ENCODE results near the gene GNAL. TPM values are rescaled to one million over a fixed set of nuclear protein-coding genes. Genes with fewer than 3 reads are reported as not detected.

GNAL gene
- total RNA-seq, 1 experiment from 2014 or later = 0.15 TPM

DNA sequence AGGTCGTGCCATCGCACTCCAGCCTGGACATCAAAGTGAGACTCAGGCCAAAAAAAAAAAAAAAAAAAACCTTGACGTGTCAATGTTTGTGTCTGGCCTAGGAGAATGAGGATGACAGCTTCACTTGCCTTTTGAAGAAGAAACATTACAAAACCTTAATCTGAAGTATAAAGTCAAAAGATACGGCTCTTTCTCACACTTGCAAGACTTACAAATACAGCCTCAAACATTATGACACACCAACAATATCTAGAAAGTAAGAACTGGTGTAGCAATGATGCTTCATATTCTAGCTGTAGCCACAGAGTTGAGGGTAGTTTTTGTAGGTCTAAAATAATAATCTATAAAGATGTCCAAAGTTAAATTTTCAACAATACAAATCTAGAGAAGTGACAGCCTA lies 193.6 kb downstream of the GNAL start:
- Histone ChIP-seq H3F3A (ENCODE audit: low read length, unreplicated experiment) (no peaks in the 10 kb centered on the region), H3K9ac (ENCODE audit: low read length) (no peak overlapping the region), H3K36me3 (ENCODE audit: low read depth, low read length) (peaks cover 10% of the 10 kb centered on the region; the same call in 1 of the 2 replicates), H3K4me1 (ENCODE audit: insufficient read depth, low read length) (peaks cover 28% of the 10 kb centered on the region), H3K9me3 (ENCODE audit: low read length) (no peaks in the 10 kb centered on the region), H3K4me3 (ENCODE audit: low read length) (no peak overlapping the region), H3K79me2 (ENCODE audit: low read length) (no peaks in the 10 kb centered on the region), H3K4me2 (ENCODE audit: low read length) (peak overlapping the region; percentile 49; the same call in 1 of the 2 replicates), H3K9me2 (replicated peaks; ENCODE audit: low read length) (no peaks in the 10 kb centered on the region), H4K20me1 (ENCODE audit: low read length) (no peaks in the 10 kb centered on the region), H3K27ac (ENCODE audit: low read length) (0 out of 2 replicates have a peak overlapping the region, but pooled peaks have one; percentile 10), H2AFZ (ENCODE audit: low read length) (no peak overlapping the region), H3K27me3 (ENCODE audit: low read length) (no peaks in the 10 kb centered on the region)
- no peak for DNase-seq
- intact Hi-C loops (cut with micrococcal nuclease) = no loop called here
- TF ChIP-seq EZH2 (IDR thresholded peaks at IDR 0.05; ENCODE audit: low read length, unreplicated experiment) (no peak), EZH2phosphoT487 (IDR thresholded peaks at IDR 0.05; ENCODE audit: borderline replicate concordance, low read length) (no peak), CTCF (conservative IDR thresholded peaks at IDR 0.05; ENCODE audit: low read depth, low read length) (no peak)
- no TSS peak for BruUV-seq (replicated peaks)
- CTCF ChIA-PET = no interaction called here
- no peak for ATAC-seq
- POLR2A ChIA-PET (ENCODE audit: unreplicated experiment) = interaction anchor here (0.6 kb wide), 1 partner anchor 13 kb away, joined by 9 read pairs; no protein-coding TSS in a partner anchor

- TF ChIP-seq EZH2 (IDR thresholded peaks at IDR 0.05; ENCODE audit: low read length, unreplicated experiment) (no peak), EZH2phosphoT487 (IDR thresholded peaks at IDR 0.05; ENCODE audit: borderline replicate concordance, low read length) (no peak), CTCF (conservative IDR thresholded peaks at IDR 0.05; ENCODE audit: low read depth, low read length) (no peak)
- H3K36me3 ChIP-seq (ENCODE audit: low read depth, low read length) = peaks cover 10% of the 10 kb centered on the region; the same call in 1 of the 2 replicates
- no peaks in the 10 kb centered on the region for H4K20me1 ChIP-seq (ENCODE audit: low read length)
- no peaks in the 10 kb centered on the region for H3K27me3 ChIP-seq (ENCODE audit: low read length)
- DNase-seq (peak; percentile 50), ATAC-seq (peak; percentile 62)
- BruUV-seq (replicated peaks) = no TSS peak
- no peak overlapping the region for H2AFZ ChIP-seq (ENCODE audit: low read length)
- no peak overlapping the region for H3K9ac ChIP-seq (ENCODE audit: low read length)
- H3K27ac ChIP-seq (ENCODE audit: low read length) = peak overlapping the region; percentile 10; the same call in 1 of the 2 replicates
- H3K4me2 ChIP-seq (ENCODE audit: low read length) = peak overlapping the region; percentile 49; the same call in 1 of the 2 replicates
- peaks cover 33% of the 10 kb centered on the region for H3K4me1 ChIP-seq (ENCODE audit: insufficient read depth, low read length)
- H3F3A ChIP-seq (ENCODE audit: low read length, unreplicated experiment) = no peaks in the 10 kb centered on the region
- intact Hi-C loops (cut with micrococcal nuclease) = no loop called here
- no peaks in the 10 kb centered on the region for H3K79me2 ChIP-seq (ENCODE audit: low read length)
- ChIA-PET CTCF (no interaction called here), POLR2A (ENCODE audit: unreplicated experiment) (no interaction called here)
- H3K9me3 ChIP-seq (ENCODE audit: low read length) = no peaks in the 10 kb centered on the region
- no peaks in the 10 kb centered on the region for H3K9me2 ChIP-seq (replicated peaks; ENCODE audit: low read length)
- H3K4me3 ChIP-seq (ENCODE audit: low read length) = no peak overlapping the region
Observed at GRCh38 chr18:11883153-11883552, 194.1 kb downstream of the GNAL start.

DNA sequence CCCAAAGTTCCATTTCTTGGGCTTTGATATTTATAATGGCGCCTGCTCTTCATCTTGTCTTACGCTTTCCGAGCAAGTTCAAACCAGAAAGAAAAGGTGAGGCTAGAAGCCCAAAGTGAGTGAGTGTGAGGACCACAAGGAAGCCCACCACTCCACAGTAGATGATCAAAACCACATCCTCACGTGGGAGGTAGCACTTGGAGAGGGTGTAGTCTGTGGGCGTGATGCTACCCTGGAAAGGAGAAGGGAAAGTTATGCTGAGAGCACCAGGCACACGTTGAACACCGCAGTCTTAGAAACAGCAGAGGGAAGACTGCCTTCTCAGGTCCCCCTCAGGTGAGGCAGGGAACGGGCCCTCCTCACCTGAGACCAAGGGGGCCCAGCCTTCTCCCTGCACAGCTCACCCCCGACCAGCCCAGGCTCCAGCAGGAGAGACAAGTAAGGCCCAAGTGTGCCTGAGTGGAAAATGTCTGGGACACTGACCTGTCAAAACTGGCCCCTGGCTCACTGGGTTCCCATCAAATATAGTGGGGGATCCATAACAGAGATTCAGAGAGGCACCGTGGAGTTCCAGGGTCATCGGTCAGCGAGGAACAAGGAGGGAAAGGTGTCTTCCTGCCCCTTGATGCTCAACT lies 195.4 kb downstream of the GNAL start:
- Histone ChIP-seq H3K27me3 (ENCODE audit: low read length) (no peaks in the 10 kb centered on the region), H3K4me3 (ENCODE audit: low read length) (no peak overlapping the region), H3F3A (ENCODE audit: low read length, unreplicated experiment) (no peaks in the 10 kb centered on the region), H3K36me3 (ENCODE audit: low read depth, low read length) (peaks cover 10% of the 10 kb centered on the region; the same call in 1 of the 2 replicates), H3K4me2 (ENCODE audit: low read length) (no peak overlapping the region), H3K79me2 (ENCODE audit: low read length) (no peaks in the 10 kb centered on the region), H3K9me2 (replicated peaks; ENCODE audit: low read length) (no peaks in the 10 kb centered on the region), H2AFZ (ENCODE audit: low read length) (no peak overlapping the region), H3K9me3 (ENCODE audit: low read length) (no peaks in the 10 kb centered on the region), H3K9ac (ENCODE audit: low read length) (no peak overlapping the region), H4K20me1 (ENCODE audit: low read length) (no peaks in the 10 kb centered on the region), H3K4me1 (ENCODE audit: insufficient read depth, low read length) (peaks cover 33% of the 10 kb centered on the region), H3K27ac (ENCODE audit: low read length) (no peak overlapping the region)
- ATAC-seq (no peak), DNase-seq (no peak)
- TF ChIP-seq CTCF (conservative IDR thresholded peaks at IDR 0.05; ENCODE audit: low read depth, low read length) = no peak
- TF ChIP-seq EZH2phosphoT487 (IDR thresholded peaks at IDR 0.05; ENCODE audit: borderline replicate concordance, low read length) = no peak
- no peak for TF ChIP-seq EZH2 (IDR thresholded peaks at IDR 0.05; ENCODE audit: low read length, unreplicated experiment)
- ChIA-PET CTCF (no interaction called here), POLR2A (ENCODE audit: unreplicated experiment) (no interaction called here)
- intact Hi-C loops (cut with micrococcal nuclease) = no loop called here
- no TSS peak for BruUV-seq (replicated peaks)
